ENCODE measurements around the gene SLC36A1. TPM values are rescaled to one million over a fixed set of nuclear protein-coding genes. Genes with fewer than 3 reads are reported as not detected.

The SLC36A1 gene
- polyA plus RNA-seq, 1 donor (not counting 4 experiments of a cell fraction or from before 2014, with no cell fraction given): 9.6 TPM

DNA sequence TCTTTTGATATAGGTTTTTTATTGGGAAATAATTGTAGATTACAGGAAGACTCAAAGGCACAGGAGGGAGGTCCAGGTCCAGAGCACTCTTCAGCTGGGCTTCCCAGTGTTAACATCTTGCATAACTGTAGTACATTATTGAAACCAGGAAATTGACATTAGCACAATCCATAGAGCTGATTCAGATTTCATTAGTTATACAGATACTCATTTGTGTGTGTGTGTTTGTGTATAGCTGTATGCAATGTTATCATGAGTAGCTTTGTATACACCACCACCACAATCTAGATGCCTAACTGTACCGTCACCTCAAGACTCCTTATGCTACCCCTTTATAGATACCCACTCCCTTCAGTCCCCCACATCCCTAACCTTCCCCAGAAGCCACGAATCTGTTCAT, 47.9 kb downstream of the SLC36A1 start:
- Histone ChIP-seq H3K4me2 (ENCODE audit: control insufficient read depth, extremely low read depth, insufficient read depth, low read depth, low read length) (no peak overlapping the region), H3K4me1 (ENCODE audit: control insufficient read depth, extremely low read depth, insufficient read depth, low read length) (peaks cover 7% of the 10 kb centered on the region), H3K27me3 (ENCODE audit: control insufficient read depth, extremely low read depth, insufficient read depth, low read length) (no peaks in the 10 kb centered on the region), H4K20me1 (ENCODE audit: control insufficient read depth, extremely low read depth, insufficient read depth, low read length) (no peaks in the 10 kb centered on the region), H3K9me1 (ENCODE audit: control insufficient read depth, extremely low read depth, insufficient read depth, low read length) (no peaks in the 10 kb centered on the region), H3K4me3 (ENCODE audit: control insufficient read depth in 2 of 3, extremely low read depth in 1 of 3, insufficient read depth in 2 of 3, low read depth in 1 of 3, low read length in 3 of 3) (no peak overlapping the region), H3K9me3 (ENCODE audit: control insufficient read depth, low read depth, low read length) (no peaks in the 10 kb centered on the region), H3K27ac (ENCODE audit: control insufficient read depth, insufficient read depth, low read length) (no peak overlapping the region), H3K79me2 (ENCODE audit: control insufficient read depth, insufficient read depth, low read length) (no peaks in the 10 kb centered on the region), H3K36me3 (ENCODE audit: control insufficient read depth in 2 of 2, extremely low read depth in 1 of 2, insufficient read depth in 2 of 2, low read length in 2 of 2) (peaks cover 0 to 4% of the 10 kb centered on the region in 2 experiments), H3K9ac (ENCODE audit: control insufficient read depth, extremely low read depth, insufficient read depth, low read length) (no peak overlapping the region), H2AFZ (ENCODE audit: control insufficient read depth, low read length) (no peak overlapping the region)
- FAIRE-seq (peak; percentile 29), DNase-seq (ENCODE audit: low read depth, low spot score) (no peak)
- dilution Hi-C loops (cut with MboI; ENCODE audit: extremely low pct_ligation_motif_present, low sequenced_read_pairs): no loop called here
- TF ChIP-seq CTCF (optimal IDR thresholded peaks at IDR 0.05 in 1 of 3, IDR thresholded peaks at IDR 0.05 in 1 of 3, conservative IDR thresholded peaks at IDR 0.05 in 1 of 3; ENCODE audit: extremely low read depth in 1 of 3, insufficient read depth in 2 of 3, low read length in 3 of 3): no peak
- no peak for TF ChIP-seq EZH2 (IDR thresholded peaks at IDR 0.05; ENCODE audit: low read length)

GRCh38 chr5:151496041-151496484, 48.7 kb downstream of the SLC36A1 start:
- FAIRE-seq: no peak
- H3K9ac ChIP-seq (ENCODE audit: control insufficient read depth, extremely low read depth, insufficient read depth, low read length): no peak overlapping the region
- TF ChIP-seq CTCF (optimal IDR thresholded peaks at IDR 0.05 in 1 of 3, IDR thresholded peaks at IDR 0.05 in 1 of 3, conservative IDR thresholded peaks at IDR 0.05 in 1 of 3; ENCODE audit: extremely low read depth in 1 of 3, insufficient read depth in 2 of 3, low read length in 3 of 3) (no peak), EZH2 (IDR thresholded peaks at IDR 0.05; ENCODE audit: low read length) (no peak)
- no peak overlapping the region for H3K4me3 ChIP-seq (ENCODE audit: control insufficient read depth in 2 of 3, extremely low read depth in 1 of 3, insufficient read depth in 2 of 3, low read depth in 1 of 3, low read length in 3 of 3)
- dilution Hi-C loops (cut with MboI; ENCODE audit: extremely low pct_ligation_motif_present, low sequenced_read_pairs): no loop called here
- no peaks in the 10 kb centered on the region for H3K9me1 ChIP-seq (ENCODE audit: control insufficient read depth, extremely low read depth, insufficient read depth, low read length)
- no peaks in the 10 kb centered on the region for H3K27me3 ChIP-seq (ENCODE audit: control insufficient read depth, extremely low read depth, insufficient read depth, low read length)
- H3K9me3 ChIP-seq (ENCODE audit: control insufficient read depth, low read depth, low read length): no peaks in the 10 kb centered on the region
- no peak for DNase-seq (ENCODE audit: low read depth, low spot score)
- H3K79me2 ChIP-seq (ENCODE audit: control insufficient read depth, insufficient read depth, low read length): no peaks in the 10 kb centered on the region
- H2AFZ ChIP-seq (ENCODE audit: control insufficient read depth, low read length): no peak overlapping the region
- no peak overlapping the region for H3K4me2 ChIP-seq (ENCODE audit: control insufficient read depth, extremely low read depth, insufficient read depth, low read depth, low read length)
- no peak overlapping the region for H3K27ac ChIP-seq (ENCODE audit: control insufficient read depth, insufficient read depth, low read length)
- no peaks in the 10 kb centered on the region for H4K20me1 ChIP-seq (ENCODE audit: control insufficient read depth, extremely low read depth, insufficient read depth, low read length)
- peaks cover 0 to 1% of the 10 kb centered on the region in 2 experiments for H3K36me3 ChIP-seq (ENCODE audit: control insufficient read depth in 2 of 2, extremely low read depth in 1 of 2, insufficient read depth in 2 of 2, low read length in 2 of 2)
- H3K4me1 ChIP-seq (ENCODE audit: control insufficient read depth, extremely low read depth, insufficient read depth, low read length): peaks cover 7% of the 10 kb centered on the region
